Vagina (tissue), 2 donors: Measurements from ENCODE around the gene MTMR8.

Experiments used
- POLR2A ChIP-seq, 2 donors: fragments of 450-650 bp; IDR thresholded peaks; one replicate each; pipeline ENCODE4 v1.6.1; 2017; ENCODE audit warnings: antibody characterized with exemption in 2 of 2, mild to moderate bottlenecking in 2 of 2, moderate library complexity in 2 of 2
- POLR2AphosphoS5 ChIP-seq, 2 donors: sonication (generic); formaldehyde crosslinking; IDR thresholded peaks; one replicate each; pipeline ENCODE4 v1.9.0; 2017; ENCODE audit warnings: antibody characterized with exemption in 2 of 2, mild to moderate bottlenecking in 2 of 2, low read depth in 1 of 2; ENCODE audit not compliant: insufficient read depth in 1 of 2
- TF ChIP-seq, protein P1 (sequence below), 3 experiments: fragments of 450-650 bp in 2 of 3; fragments of 200-600 bp in 1 of 3; sonication (generic) in 1 of 3; IDR thresholded peaks; one replicate each; pipeline ENCODE4 v1.5.1; 2017 to 2019; ENCODE audit warnings: antibody characterized with exemption in 3 of 3, mild to moderate bottlenecking in 2 of 3, moderate library complexity in 2 of 3

DNA sequence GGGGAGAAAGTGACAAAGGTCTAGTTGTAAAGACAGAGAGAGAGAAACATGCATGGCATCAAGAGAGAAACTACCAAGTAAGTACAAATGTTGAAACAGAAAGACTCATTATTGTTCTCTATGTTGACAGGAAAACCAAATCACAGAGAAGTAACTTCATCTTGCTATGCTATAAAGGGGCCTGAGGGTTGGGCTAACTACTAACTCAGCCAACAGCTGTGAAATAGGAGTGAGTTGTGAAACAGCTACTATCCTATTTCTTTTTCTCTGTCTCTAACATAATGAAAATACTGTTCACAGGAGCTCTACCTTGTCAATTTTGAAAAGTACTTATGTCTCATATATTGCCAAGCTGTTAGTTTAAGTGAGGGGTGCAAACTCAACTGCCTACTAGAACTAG, 65.0 kb downstream of the MTMR8 start:
- TF ChIP-seq, protein P1, sequence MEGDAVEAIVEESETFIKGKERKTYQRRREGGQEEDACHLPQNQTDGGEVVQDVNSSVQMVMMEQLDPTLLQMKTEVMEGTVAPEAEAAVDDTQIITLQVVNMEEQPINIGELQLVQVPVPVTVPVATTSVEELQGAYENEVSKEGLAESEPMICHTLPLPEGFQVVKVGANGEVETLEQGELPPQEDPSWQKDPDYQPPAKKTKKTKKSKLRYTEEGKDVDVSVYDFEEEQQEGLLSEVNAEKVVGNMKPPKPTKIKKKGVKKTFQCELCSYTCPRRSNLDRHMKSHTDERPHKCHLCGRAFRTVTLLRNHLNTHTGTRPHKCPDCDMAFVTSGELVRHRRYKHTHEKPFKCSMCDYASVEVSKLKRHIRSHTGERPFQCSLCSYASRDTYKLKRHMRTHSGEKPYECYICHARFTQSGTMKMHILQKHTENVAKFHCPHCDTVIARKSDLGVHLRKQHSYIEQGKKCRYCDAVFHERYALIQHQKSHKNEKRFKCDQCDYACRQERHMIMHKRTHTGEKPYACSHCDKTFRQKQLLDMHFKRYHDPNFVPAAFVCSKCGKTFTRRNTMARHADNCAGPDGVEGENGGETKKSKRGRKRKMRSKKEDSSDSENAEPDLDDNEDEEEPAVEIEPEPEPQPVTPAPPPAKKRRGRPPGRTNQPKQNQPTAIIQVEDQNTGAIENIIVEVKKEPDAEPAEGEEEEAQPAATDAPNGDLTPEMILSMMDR (IDR thresholded peaks at IDR 0.05), result no peak
- TF ChIP-seq POLR2AphosphoS5 (IDR thresholded peaks at IDR 0.05; ENCODE audit: insufficient read depth in 1 of 2, low read depth in 1 of 2), result no peak
- TF ChIP-seq POLR2A (IDR thresholded peaks at IDR 0.05), result no peak
